Neural progenitor cell (in vitro differentiated cells): ENCODE data around the gene ATP6V0D1. TPM values are rescaled to one million over a fixed set of nuclear protein-coding genes. Genes with fewer than 3 reads are reported as not detected.

ENCODE experiments used
- DNase-seq: peaks from one replicate; pipeline ENCODE4 v3.0.0-alpha.2; 2016; ENCODE audit warnings: low spot score
- H2AFZ ChIP-seq: fragments of 200-600 bp; sonication (generic); replicated peaks from 2 replicates; pipeline ENCODE4 v1.6.1; 2016; ENCODE audit warnings: antibody characterized with exemption
- H3F3A ChIP-seq: fragments of 200-600 bp; sonication (generic); 2 replicates; pipeline ENCODE4 v1.6.1; 2016; ENCODE audit warnings: antibody characterized with exemption, low read depth
- H3K27ac ChIP-seq: fragments of 200-600 bp; sonication (generic); 2 replicates; pipeline ENCODE4 v1.5.1; 2016; ENCODE audit warnings: mild to moderate bottlenecking
- H3K27me3 ChIP-seq: fragments of 200-600 bp; sonication (generic); 2 replicates; pipeline ENCODE4 v1.6.1; 2016; ENCODE audit warnings: mild to moderate bottlenecking, moderate library complexity
- H3K36me3 ChIP-seq: fragments of 200-600 bp; sonication (generic); 2 replicates; pipeline ENCODE4 v1.5.1; 2016
- H3K4me1 ChIP-seq: fragments of 200-600 bp; sonication (generic); 2 replicates; pipeline ENCODE4 v1.6.1; 2016; ENCODE audit warnings: mixed run types
- H3K4me2 ChIP-seq: fragments of 200-600 bp; sonication (generic); 2 replicates; pipeline ENCODE4 v1.6.1; 2016
- H3K4me3 ChIP-seq: fragments of 200-600 bp; sonication (generic); 2 replicates; pipeline ENCODE4 v1.5.1; 2016
- H3K79me2 ChIP-seq: fragments of 200-600 bp; sonication (generic); 2 replicates; pipeline ENCODE4 v1.6.1; 2016; ENCODE audit warnings: low read depth
- H3K9ac ChIP-seq: fragments of 200-600 bp; sonication (generic); 2 replicates; pipeline ENCODE4 v1.6.1; 2016
- H3K9me3 ChIP-seq: fragments of 200-600 bp; sonication (generic); 2 replicates; pipeline ENCODE4 v1.5.1; 2016; ENCODE audit warnings: low read depth
- H4K20me1 ChIP-seq: fragments of 200-600 bp; sonication (generic); 2 replicates; pipeline ENCODE4 v1.6.1; 2016; ENCODE audit warnings: low read depth
- H3K27ac Mint-ChIP-seq: 3 replicates; pipeline ENCODE4 v1.8.0; 2021; ENCODE audit warnings: mixed read lengths
- H3K27me3 Mint-ChIP-seq: 2 replicates; pipeline ENCODE4 v1.8.0; 2022; ENCODE audit warnings: low read depth, mild to moderate bottlenecking, inconsistent platforms, moderate library complexity, mixed read lengths; ENCODE audit not compliant: insufficient read depth
- H3K36me3 Mint-ChIP-seq: 3 replicates; pipeline ENCODE4 v1.8.0; 2021; ENCODE audit warnings: mixed read lengths
- H3K4me1 Mint-ChIP-seq: 3 replicates; pipeline ENCODE4 v1.8.0; 2021; ENCODE audit warnings: mixed read lengths
- H3K4me3 Mint-ChIP-seq: 3 replicates; pipeline ENCODE4 v1.8.0; 2021; ENCODE audit warnings: mild to moderate bottlenecking, moderate library complexity, mixed read lengths
- H3K9me3 Mint-ChIP-seq: 3 replicates; pipeline ENCODE4 v1.8.0; 2020; ENCODE audit warnings: mixed read lengths
- EZH2 ChIP-seq: fragments of 200-600 bp; sonication (generic); IDR thresholded peaks from 2 replicates; pipeline ENCODE4 v1.6.1; 2017; ENCODE audit warnings: antibody characterized with exemption, mild to moderate bottlenecking, moderate library complexity
- EZH2phosphoT487 ChIP-seq: fragments of 200-600 bp; sonication (generic); IDR thresholded peaks from 2 replicates; pipeline ENCODE4 v1.6.1; 2017; ENCODE audit warnings: antibody characterized with exemption
- total RNA-seq: library from RNA; depleted of rRNA; stranded (reverse); fragments of >200 nt; gene quantifications from 2 replicates; pipeline ENCODE4 v1.2.3, GENCODE V29; 2015; ENCODE audit warnings: low replicate concordance
- TF ChIP-seq, protein P1 (sequence below): fragments of 200-600 bp; sonication (generic); IDR thresholded peaks from 2 replicates; pipeline ENCODE4 v1.5.1; 2017; ENCODE audit warnings: antibody characterized with exemption, mild to moderate bottlenecking

Gene ATP6V0D1
- total RNA-seq: 29.7 and 42.0 TPM in 2 replicates

- H3K4me3 Mint-ChIP-seq: peak within 1 kb of the TSS; percentile 99
- Histone ChIP-seq H4K20me1 (peaks cover 4% of the 10 kb centered on the region), H3F3A (peaks cover 17% of the 10 kb centered on the region), H3K36me3 (no peaks in the 10 kb centered on the region), H3K9ac (peak within 1 kb of the TSS; percentile 77), H3K4me3 (peak within 1 kb of the TSS; percentile 91), H3K27me3 (no peaks in the 10 kb centered on the region), H3K79me2 (peaks cover 33% of the 10 kb centered on the region), H2AFZ (peak within 1 kb of the TSS; percentile 95), H3K27ac (peak within 1 kb of the TSS; percentile 34), H3K4me1 (peaks cover 6% of the 10 kb centered on the region), H3K4me2 (peak within 1 kb of the TSS; percentile 82), H3K9me3 (no peaks in the 10 kb centered on the region)
- H3K9me3 Mint-ChIP-seq: no peaks in the 10 kb centered on the region
- H3K27me3 Mint-ChIP-seq: peaks cover 3% of the 10 kb centered on the region
- peaks cover 27% of the 10 kb centered on the region for H3K4me1 Mint-ChIP-seq
- no peaks in the 10 kb centered on the region for H3K36me3 Mint-ChIP-seq
- peak; percentile 99 for DNase-seq
- TF ChIP-seq, protein P1, sequence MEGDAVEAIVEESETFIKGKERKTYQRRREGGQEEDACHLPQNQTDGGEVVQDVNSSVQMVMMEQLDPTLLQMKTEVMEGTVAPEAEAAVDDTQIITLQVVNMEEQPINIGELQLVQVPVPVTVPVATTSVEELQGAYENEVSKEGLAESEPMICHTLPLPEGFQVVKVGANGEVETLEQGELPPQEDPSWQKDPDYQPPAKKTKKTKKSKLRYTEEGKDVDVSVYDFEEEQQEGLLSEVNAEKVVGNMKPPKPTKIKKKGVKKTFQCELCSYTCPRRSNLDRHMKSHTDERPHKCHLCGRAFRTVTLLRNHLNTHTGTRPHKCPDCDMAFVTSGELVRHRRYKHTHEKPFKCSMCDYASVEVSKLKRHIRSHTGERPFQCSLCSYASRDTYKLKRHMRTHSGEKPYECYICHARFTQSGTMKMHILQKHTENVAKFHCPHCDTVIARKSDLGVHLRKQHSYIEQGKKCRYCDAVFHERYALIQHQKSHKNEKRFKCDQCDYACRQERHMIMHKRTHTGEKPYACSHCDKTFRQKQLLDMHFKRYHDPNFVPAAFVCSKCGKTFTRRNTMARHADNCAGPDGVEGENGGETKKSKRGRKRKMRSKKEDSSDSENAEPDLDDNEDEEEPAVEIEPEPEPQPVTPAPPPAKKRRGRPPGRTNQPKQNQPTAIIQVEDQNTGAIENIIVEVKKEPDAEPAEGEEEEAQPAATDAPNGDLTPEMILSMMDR: peak; percentile 89
- TF ChIP-seq EZH2phosphoT487: no peak
- H3K27ac Mint-ChIP-seq: peak within 1 kb of the TSS; percentile 99
Measured at GRCh38 chr16:67480833-67481560, at the start of gene ATP6V0D1. TSS of gene ATP6V0D1 (minus strand) at chr16:67481157. CDS start at chr16:67481086, 71 bp downstream.

- Mint-ChIP-seq H3K36me3 (no peaks in the 10 kb centered on the region), H3K4me3 (peak overlapping the region; percentile 92), H3K27me3 (peaks cover 15% of the 10 kb centered on the region), H3K27ac (no peak overlapping the region), H3K9me3 (no peaks in the 10 kb centered on the region), H3K4me1 (peaks cover 10% of the 10 kb centered on the region)
- H3K27me3 ChIP-seq: peaks cover 98% of the 10 kb centered on the region
- peak overlapping the region; percentile 92 for H3K4me3 ChIP-seq
- no peaks in the 10 kb centered on the region for H3K36me3 ChIP-seq
- H2AFZ ChIP-seq: no peak overlapping the region
- H3K9me3 ChIP-seq: no peaks in the 10 kb centered on the region
- peaks cover 52% of the 10 kb centered on the region for H4K20me1 ChIP-seq
- peak overlapping the region; percentile 96 for H3K4me2 ChIP-seq
- no peak overlapping the region for H3K9ac ChIP-seq
- no peak overlapping the region for H3K27ac ChIP-seq
- H3K4me1 ChIP-seq: peaks cover 15% of the 10 kb centered on the region
- peaks cover 31% of the 10 kb centered on the region for H3F3A ChIP-seq
- DNase-seq: peak; percentile 59
- no peaks in the 10 kb centered on the region for H3K79me2 ChIP-seq
- TF ChIP-seq EZH2: peak; percentile 62
- TF ChIP-seq, protein P1: no peak
Measured at GRCh38 chr16:67530013-67530939, 49.3 kb upstream of the ATP6V0D1 start.

- peak overlapping the region; percentile 96 for H3K4me2 ChIP-seq
- H3K27ac ChIP-seq: no peak overlapping the region
- no peaks in the 10 kb centered on the region for H3K79me2 ChIP-seq
- peak overlapping the region; percentile 53 for H3K27ac Mint-ChIP-seq
- H3K36me3 ChIP-seq: no peaks in the 10 kb centered on the region
- H3K4me3 ChIP-seq: peak overlapping the region; percentile 92
- H3K36me3 Mint-ChIP-seq: no peaks in the 10 kb centered on the region
- H3K4me3 Mint-ChIP-seq: peak overlapping the region; percentile 92
- H3K4me1 ChIP-seq: peaks cover 15% of the 10 kb centered on the region
- peaks cover 98% of the 10 kb centered on the region for H3K27me3 ChIP-seq
- no peaks in the 10 kb centered on the region for H3K9me3 ChIP-seq
- TF ChIP-seq, protein P1: no peak
- TF ChIP-seq EZH2phosphoT487: no peak
- TF ChIP-seq EZH2: no peak
- H4K20me1 ChIP-seq: peaks cover 46% of the 10 kb centered on the region
- H3F3A ChIP-seq: peaks cover 31% of the 10 kb centered on the region
- no peaks in the 10 kb centered on the region for H3K9me3 Mint-ChIP-seq
- H2AFZ ChIP-seq: peak overlapping the region; percentile 83
- peak overlapping the region; percentile 43 for H3K9ac ChIP-seq
- peaks cover 17% of the 10 kb centered on the region for H3K27me3 Mint-ChIP-seq
- peak; percentile 51 for DNase-seq
- H3K4me1 Mint-ChIP-seq: peaks cover 10% of the 10 kb centered on the region
Measured at GRCh38 chr16:67529582-67530012, 48.6 kb upstream of the ATP6V0D1 start.
